Measurements from ENCODE around the gene E2F3. TPM values are rescaled to one million over a fixed set of nuclear protein-coding genes. Genes with fewer than 3 reads are reported as not detected.

Gene E2F3
- total RNA-seq, 1 experiment from 2014 or later = 27.1 TPM

GRCh38 chr6:20433321-20433720, 31.6 kb downstream of the E2F3 start:
- peaks cover 2 to 10% of the 10 kb centered on the region in 2 experiments; a peak in 1 of 4 replicates for H3K36me3 ChIP-seq (ENCODE audit: control insufficient read depth in 1 of 2, insufficient read depth in 2 of 2, low read length in 2 of 2)

DNA sequence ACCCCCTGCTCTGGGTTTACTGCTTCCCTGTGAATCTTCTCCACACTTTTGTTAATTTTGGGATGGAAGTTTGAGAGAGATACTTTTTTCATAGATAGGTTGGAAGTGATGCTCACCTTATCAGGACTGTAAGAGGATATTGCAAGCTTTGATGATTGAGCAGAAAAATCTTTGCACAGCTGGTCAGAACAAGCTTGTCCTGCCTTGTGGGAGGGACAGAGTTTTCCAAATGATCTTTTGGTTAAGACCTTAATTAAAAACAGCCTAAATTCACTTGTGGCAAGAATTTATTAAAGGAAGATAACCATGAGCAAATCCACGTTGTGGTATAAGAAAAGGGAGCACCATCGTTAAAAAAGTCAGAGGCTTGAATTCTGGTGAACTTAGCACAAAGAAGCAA, 32.2 kb downstream of the E2F3 start:
- peaks cover 9% of the 10 kb centered on the region; the same call in 1 of the 2 replicates for H4K20me1 ChIP-seq (ENCODE audit: insufficient read depth)
- H3K9me3 ChIP-seq (ENCODE audit: control insufficient read depth in 1 of 2, insufficient read depth in 1 of 2, low read depth in 1 of 2, low read length in 2 of 2) = no peaks in the 10 kb centered on the region
- intact Hi-C loops (cut with micrococcal nuclease) = no loop called here
- no peak overlapping the region for H2AFZ ChIP-seq (ENCODE audit: low read depth, low read length, poor library complexity, severe bottlenecking)
- CTCF ChIA-PET = no interaction called here
- POLR2A ChIA-PET = no interaction called here
- TSS peak; percentile 5 for BruUV-seq (replicated peaks)
- no peaks in the 10 kb centered on the region for H3K4me1 ChIP-seq (ENCODE audit: control insufficient read depth in 1 of 2, insufficient read depth in 2 of 2, low read length in 2 of 2)
- DNase-seq (ENCODE audit: low read depth, low spot score) (no peak), ATAC-seq (no peak)
- no peaks in the 10 kb centered on the region for H3K27me3 ChIP-seq (ENCODE audit: insufficient read depth, low read length)
- H3K4me2 ChIP-seq (ENCODE audit: low read length) = no peak overlapping the region
- peaks cover 2 to 10% of the 10 kb centered on the region in 2 experiments; a peak in 1 of 4 replicates for H3K36me3 ChIP-seq (ENCODE audit: control insufficient read depth in 1 of 2, insufficient read depth in 2 of 2, low read length in 2 of 2)
- no peak overlapping the region for H3K4me3 ChIP-seq (replicated peaks in 1 of 2; ENCODE audit: low read depth in 1 of 2, low read length in 2 of 2)
- RAD21 ChIA-PET (ENCODE audit: low non-redundant PET in 1 of 2, low total read pairs in 2 of 2, uncharacterized antibody in 2 of 2, unreplicated experiment in 2 of 2) = no interaction called here
- H3K9ac ChIP-seq (ENCODE audit: low read length) = no peak overlapping the region
- H3K9me2 ChIP-seq (ENCODE audit: insufficient read depth) = no peaks in the 10 kb centered on the region
- H3K27ac ChIP-seq (ENCODE audit: low read depth, low read length) = no peak overlapping the region
- H3K79me2 ChIP-seq (ENCODE audit: insufficient read depth, low read length) = peaks cover 91% of the 10 kb centered on the region
- TF ChIP-seq CEBPB (IDR thresholded peaks at IDR 0.05; ENCODE audit: low read depth) = no peak
- no peak for TF ChIP-seq SP1 (IDR thresholded peaks at IDR 0.05; ENCODE audit: low read depth)
- no peak for TF ChIP-seq REST (IDR thresholded peaks at IDR 0.05; ENCODE audit: low read depth)
- no peak for TF ChIP-seq EZH2 (IDR thresholded peaks at IDR 0.05)
- no peak for TF ChIP-seq SIN3A (IDR thresholded peaks at IDR 0.05; ENCODE audit: low read depth)
- no peak for TF ChIP-seq ZNF274 (IDR thresholded peaks at IDR 0.05; ENCODE audit: low read depth, low read length)
- TF ChIP-seq TCF7L2 (IDR thresholded peaks at IDR 0.05; ENCODE audit: borderline replicate concordance, extremely low read depth, insufficient read depth, insufficient read length) = no peak
- TF ChIP-seq YY1 (IDR thresholded peaks at IDR 0.05; ENCODE audit: extremely low read depth, insufficient replicate concordance, low read depth, low read length) = no peak

More at GRCh38 chr6:20433321-20433720, 31.6 kb downstream of the E2F3 start:
- Histone ChIP-seq H3K4me1 (ENCODE audit: control insufficient read depth in 1 of 2, insufficient read depth in 2 of 2, low read length in 2 of 2) (no peaks in the 10 kb centered on the region), H2AFZ (ENCODE audit: low read depth, low read length, poor library complexity, severe bottlenecking) (no peak overlapping the region), H3K4me2 (ENCODE audit: low read length) (no peak overlapping the region), H3K9ac (ENCODE audit: low read length) (no peak overlapping the region), H3K79me2 (ENCODE audit: insufficient read depth, low read length) (peaks cover 91% of the 10 kb centered on the region), H3K27ac (ENCODE audit: low read depth, low read length) (no peak overlapping the region), H3K9me2 (ENCODE audit: insufficient read depth) (no peaks in the 10 kb centered on the region), H3K4me3 (replicated peaks in 1 of 2; ENCODE audit: low read depth in 1 of 2, low read length in 2 of 2) (no peak overlapping the region), H4K20me1 (ENCODE audit: insufficient read depth) (peaks cover 9% of the 10 kb centered on the region; the same call in 1 of the 2 replicates), H3K9me3 (ENCODE audit: control insufficient read depth in 1 of 2, insufficient read depth in 1 of 2, low read depth in 1 of 2, low read length in 2 of 2) (no peaks in the 10 kb centered on the region), H3K27me3 (ENCODE audit: insufficient read depth, low read length) (no peaks in the 10 kb centered on the region)
- DNase-seq (ENCODE audit: low read depth, low spot score) (no peak), ATAC-seq (no peak)
- TF ChIP-seq ZBTB33 (IDR thresholded peaks at IDR 0.05; ENCODE audit: extremely low read depth, insufficient replicate concordance, low read length) = no peak
- no peak for TF ChIP-seq POLR2AphosphoS5 (IDR thresholded peaks at IDR 0.05; ENCODE audit: low read depth, low read length)
- no peak for TF ChIP-seq EGR1 (IDR thresholded peaks at IDR 0.05; ENCODE audit: low read depth)
- TF ChIP-seq TCF7L2 (IDR thresholded peaks at IDR 0.05; ENCODE audit: borderline replicate concordance, extremely low read depth, insufficient read depth, insufficient read length) = no peak
- no peak for TF ChIP-seq JUND (IDR thresholded peaks at IDR 0.05)
- no peak for TF ChIP-seq CEBPB (IDR thresholded peaks at IDR 0.05; ENCODE audit: low read depth)
- no peak for TF ChIP-seq ZFX (IDR thresholded peaks at IDR 0.05)
- RAD21 ChIA-PET (ENCODE audit: low non-redundant PET in 1 of 2, low total read pairs in 2 of 2, uncharacterized antibody in 2 of 2, unreplicated experiment in 2 of 2) = no interaction called here
- CTCF ChIA-PET = no interaction called here
- no TSS peak for BruUV-seq (replicated peaks)
- POLR2A ChIA-PET = no interaction called here
- intact Hi-C loops (cut with micrococcal nuclease) = no loop called here
